HG03108 (cell line): Measurements from ENCODE around the gene ACOT7.

ENCODE experiments used
- ATAC-seq: cut with Tn5 transposase; IDR thresholded peaks from one replicate; pipeline ENCODE4 v1.9.1; 2021; ENCODE audit warnings: moderate library complexity; ENCODE audit not compliant: unreplicated experiment

ACOT7 gene

DNA sequence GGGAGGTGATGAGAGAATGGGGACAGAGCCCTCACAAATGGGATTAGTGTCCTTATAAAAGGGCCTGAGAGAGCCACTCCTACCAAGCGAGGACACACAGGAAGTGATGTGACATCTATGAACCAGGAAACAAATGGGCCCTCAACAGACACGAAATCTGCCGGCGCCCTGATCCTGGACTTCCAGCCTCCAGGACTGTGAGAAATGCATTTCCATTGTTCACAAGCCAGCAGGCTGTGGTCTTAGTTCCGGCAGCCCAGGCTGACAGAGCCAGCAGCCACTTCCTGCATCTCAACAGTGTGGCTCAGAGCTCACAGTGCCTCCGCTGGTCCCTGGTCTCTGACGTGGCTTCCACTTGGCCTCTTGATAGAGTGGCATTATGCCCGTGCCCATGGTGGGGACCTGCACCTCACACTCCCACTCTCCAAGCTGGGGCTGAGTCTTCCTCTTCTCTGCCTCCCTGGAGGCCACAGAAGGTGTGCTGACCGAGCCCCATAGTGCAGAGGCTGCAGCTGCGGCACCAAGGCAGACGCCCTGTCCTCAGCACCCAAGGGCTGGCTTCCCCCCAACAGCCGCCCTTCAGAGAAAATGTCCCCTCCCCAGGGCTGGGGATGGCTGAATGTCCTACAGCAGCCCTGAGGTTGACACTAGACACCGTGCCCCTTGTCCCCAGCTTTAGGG is 44.9 kb downstream of the ACOT7 start:
- no peak for ATAC-seq

DNA sequence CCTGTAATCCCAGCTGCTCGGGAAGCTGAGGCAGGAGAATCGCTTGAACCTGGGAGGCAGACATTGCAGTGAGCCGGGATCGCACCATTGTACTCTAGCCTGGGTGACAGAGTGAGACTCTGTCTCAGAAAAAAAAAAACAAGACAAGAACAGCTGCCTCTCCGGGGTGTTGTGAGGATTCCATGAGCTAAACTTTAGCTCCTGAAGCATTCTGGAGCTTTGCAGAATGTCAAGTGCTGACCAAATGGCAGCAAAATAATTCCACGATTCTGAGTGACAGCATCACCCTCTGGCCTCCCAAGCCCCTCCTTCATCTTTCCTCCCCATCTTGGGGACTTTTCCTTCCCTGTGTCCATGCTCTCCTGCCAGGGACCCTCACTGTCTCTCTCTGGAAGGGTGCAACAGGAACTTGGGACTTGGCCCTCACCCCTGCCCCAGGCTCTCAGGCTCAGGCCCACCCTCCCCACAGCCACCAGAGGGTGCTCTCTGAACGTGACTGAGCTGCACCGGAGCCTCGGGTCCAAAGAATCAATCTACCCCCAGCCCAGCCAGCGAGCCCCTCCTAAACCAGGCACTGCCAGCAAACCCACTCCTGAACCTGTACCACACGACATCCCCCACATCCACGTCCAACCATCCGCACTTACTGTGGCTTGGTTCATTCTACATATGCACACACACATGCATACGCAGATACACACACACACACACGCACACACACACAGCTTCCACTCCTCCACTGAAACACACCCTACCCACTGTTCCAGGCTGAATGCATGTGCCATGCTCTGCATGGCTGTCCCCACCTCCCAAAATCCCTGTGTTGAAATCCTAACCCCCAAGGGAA is 45.7 kb downstream of the ACOT7 start:
- ATAC-seq = no peak

DNA sequence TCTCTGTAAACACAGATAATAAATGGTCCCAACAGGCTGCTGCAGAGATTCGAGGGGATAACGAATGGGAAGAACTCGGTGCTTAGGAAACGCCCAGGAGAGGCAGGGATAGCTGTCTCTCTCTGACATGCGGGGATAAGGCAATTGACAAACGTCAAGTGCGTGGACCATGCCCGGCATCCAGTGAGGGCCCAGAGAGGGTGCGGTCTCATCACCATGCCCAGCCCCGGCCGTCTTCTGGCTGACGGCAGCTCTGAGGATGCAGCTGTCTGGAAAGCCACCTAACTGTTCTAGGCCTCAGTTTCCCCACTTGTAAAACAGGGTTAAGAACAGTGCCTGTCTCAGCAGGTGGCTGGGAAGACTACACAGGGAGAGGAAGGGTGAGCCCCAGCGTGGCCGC is 48.1 kb downstream of the ACOT7 start:
- no peak for ATAC-seq

DNA sequence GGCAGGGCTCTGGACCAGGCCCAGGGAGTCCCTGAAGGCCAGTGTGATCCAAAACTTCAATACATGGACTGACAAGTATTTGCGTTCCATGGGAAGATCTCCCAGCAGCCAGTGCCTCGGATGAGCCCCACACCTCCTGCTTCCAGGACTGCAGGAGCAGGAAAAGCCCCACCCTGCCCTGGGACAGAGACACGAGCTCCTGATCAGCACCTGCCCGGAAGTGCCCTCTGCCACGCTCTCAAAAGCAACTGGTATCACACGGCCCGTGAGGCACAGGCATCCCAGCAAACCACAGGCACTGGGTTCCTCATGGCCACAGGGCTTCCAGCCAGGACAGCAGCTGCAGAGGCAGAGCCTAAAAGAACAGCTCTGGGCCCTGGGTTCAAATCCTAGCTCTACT is 48.6 kb downstream of the ACOT7 start:
- no peak for ATAC-seq

DNA sequence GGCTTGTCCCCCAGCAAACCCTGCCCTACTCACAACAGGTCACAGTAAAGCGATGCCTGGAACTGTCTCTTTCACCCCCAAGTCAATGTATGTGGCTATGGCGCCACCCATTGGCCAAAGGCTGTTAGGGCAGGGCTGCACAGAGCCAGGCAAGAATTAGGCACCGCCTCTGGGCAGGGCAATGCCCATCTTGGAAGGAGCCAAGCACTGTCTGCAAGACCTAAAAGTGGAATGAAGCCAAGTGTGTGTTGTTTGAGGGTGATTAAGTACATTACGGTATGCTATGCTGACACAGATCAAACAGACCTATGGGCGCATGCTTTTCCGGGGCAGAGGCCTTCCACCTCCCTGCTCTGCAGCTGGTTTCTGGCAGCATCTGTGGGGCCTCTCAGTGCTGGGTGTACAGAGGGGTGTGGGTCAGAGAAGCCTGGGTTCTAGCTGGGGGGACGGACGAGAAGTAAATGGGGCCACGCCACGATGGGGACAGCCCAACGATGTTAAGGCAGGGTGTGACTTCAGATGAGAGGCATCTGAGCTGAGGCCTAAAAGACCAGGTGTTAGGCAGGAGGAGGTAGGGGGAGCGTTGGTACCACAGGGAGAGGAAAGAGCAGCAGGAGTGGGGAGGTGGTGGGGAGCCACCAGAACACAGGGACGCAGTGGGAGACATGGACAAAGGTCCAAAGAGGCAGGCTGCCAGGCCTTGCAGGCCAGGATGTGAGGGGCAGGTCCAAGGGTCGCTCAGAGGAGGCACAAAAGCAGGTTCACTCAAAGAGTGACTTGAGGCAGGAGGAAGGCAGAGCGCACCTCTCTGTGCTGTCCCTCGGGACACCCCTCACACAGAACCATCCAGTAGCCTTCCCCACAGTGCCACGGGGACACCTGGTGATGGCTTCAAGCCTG is 49.8 kb downstream of the ACOT7 start:
- no peak for ATAC-seq

DNA sequence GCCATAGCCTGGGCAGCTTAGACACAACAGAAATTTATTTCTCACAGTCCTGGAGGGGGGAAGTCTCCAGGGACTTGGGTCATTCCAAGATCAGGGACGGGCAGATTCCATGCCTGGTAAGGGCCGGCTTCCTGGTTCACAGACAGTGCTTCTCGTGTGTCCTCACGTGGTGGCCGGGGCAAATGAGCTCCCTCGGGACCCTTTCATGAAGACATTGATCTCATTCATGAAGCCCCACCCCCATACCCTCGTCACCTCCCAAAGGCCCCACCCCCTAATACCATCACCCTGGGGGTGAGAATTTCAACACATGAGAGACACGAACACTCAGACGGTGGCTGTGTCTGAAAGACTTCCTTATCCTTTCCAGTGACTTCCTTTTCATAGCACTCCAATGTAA is 51.5 kb downstream of the ACOT7 start:
- ATAC-seq = no peak

DNA sequence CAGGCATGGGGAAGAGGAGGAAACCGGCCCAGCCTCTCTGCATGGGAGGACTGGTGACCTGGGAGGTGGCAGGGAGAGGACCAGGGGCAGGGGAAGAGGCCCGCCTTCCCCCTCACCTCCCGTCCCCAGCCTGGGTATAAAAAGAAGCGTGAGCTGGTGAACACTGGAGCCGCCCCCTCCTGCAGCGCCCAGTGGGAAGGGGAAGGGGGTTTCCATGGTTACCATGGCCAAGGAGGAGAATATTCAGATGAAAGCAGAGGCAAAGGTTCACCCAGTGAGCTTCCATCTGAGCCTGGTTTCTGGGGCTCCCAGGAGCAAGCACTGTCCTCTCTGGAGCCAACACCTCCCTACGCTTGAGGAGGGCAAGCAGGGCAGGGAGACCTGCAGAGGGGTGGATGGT is 54.9 kb downstream of the ACOT7 start:
- ATAC-seq = no peak

DNA sequence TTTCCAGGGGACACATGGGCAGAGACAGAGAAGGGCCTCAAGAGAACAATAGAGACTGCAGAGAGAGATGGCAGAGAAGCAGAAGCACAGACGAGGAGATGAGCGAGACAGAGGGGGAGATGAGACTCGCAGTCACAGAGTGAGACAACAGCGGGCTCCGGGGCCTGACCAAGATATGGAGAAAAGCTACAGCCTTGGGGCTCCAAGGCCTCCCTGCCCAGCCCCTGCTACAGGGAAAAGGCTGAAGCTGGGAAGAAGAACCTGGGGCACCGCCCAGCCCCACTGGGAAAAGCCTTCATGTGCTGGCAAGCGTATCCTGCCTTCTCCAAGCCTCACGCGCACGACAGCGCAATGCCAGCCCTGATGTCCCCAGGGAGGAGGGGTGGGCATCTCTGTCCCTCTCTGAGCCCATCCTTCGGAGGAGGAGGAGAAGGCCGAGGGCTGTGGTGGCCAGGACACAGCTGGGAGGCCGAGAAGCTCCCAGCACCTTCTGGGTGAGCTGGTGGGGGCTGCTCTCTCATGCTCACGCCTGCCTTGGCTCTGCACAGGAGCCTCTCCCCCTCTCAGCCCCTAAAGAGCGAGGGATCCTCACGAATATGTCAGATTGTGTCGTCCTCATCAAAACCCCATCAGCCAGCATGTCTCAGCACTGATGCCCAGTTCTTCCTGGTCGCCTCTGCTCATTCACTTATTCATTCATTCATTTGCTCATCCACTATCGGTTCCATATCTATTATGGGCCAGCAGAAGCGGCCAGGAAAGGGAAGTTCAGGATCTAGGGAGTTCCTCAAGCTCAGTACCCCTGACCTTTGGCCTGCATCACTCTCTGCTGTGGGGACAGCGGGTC is 56.6 kb downstream of the ACOT7 start:
- ATAC-seq = no peak

DNA sequence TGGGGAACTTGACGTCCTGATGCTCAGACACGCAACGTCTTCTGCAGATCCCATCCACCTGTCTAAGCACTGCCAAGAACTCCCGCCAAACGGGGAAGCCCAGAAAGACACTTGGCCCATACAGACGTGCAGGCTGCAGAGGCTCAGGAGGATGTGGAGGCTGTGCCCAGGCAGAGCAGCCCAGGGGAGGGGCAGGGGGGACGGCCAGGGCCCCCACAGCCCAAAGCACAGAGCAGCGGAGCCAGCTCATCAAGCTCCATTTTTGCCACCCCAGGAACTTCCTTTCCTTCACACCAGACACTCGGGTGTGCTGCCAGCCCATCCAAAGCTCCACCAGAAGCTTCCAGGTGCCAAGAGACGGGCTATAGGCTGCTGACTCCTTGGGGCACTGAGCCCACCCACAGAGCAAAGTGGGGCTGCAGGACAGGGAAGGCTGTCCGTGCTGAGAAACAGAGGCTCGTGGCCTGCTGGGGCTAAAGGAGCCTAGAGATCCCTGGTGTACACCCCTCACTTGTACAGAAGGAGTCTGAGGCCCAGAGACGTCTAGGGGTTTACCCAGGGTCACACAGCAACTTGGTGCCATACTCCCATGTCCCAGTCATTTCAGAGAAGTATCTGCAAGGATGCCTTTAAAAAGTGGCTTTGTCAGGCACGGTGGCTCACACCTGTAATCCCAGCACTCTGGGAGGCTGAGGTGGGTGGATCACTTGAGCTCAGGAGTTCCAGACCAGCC is 59.1 kb downstream of the ACOT7 start:
- no peak for ATAC-seq

DNA sequence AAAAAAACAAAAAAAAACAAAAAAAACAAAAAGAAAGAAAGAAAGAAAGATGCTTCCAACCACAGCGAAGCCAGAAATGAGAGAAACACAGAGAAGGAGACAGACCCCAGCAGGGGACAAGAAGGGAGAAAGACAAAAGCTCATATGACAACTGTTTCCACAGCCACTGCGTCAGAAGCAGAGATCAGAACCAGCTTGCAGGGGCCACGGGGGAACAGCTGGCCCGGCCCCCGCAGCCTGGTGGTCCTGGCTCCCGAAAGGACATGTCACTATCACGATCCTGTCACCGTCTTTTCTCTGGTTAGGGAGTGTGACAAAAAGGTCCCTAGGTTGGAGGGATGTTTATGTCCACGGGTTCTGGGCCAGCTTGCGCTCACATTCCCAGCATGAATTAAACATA is 60.7 kb downstream of the ACOT7 start:
- ATAC-seq = no peak

DNA sequence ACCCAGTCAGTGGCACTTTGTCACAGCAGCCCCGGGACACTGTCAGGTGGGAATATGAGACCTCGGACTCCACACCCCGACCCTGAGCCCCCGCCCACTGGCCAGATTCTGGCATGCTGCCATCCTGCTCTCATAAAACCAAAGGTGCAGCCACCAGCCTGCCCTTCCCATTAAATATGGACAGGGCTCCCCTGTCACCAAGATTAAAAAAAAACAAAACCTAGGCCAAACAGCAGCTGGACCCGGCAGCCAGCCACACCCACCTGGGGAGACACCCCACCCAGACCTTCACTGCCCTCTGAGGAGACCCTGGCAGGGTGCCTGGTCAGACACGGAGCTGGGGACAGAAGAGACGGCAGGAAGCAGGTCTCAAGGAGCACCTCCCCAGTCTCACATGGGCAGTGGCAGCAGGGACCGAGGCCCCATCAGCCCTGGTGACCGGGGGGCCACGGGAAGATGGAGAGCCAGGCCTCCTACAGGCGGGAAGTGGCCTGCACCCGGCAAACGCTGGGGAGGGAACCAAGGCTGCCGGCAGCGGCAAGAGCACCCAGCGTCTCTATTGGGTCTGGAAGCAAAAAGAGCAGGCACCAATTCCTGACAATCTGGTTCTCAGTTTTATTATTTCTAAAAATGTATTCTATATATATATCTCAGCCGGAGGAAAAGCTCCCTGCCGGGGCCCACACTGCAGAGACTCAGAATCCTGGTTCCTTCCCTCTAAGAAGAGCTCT is 61.9 kb downstream of the ACOT7 start:
- ATAC-seq = no peak

DNA sequence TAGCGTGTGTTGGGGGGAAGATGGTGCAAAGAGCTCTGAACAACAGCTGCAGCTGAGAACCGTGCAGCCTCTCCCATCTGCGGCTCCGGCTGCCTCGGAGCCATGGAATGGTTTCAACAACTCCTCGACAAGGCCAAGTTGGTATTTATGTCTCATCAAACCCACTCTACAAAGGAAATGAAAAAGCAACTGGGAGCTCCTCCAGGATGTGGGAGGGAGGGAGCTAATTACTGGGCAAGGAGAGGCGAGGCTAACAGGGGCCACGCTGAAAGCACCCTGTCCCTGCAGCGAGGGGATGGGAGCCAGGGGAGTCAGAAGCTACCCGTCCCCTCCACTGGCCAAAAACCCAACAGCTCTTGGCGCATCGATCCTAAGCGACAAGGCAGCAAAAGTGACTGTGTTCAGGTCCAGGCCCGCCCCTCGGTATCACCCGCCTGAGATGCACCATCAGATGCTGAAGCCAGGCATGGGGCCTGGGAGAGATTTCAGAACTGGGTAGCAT is 63.1 kb downstream of the ACOT7 start:
- no peak for ATAC-seq

DNA sequence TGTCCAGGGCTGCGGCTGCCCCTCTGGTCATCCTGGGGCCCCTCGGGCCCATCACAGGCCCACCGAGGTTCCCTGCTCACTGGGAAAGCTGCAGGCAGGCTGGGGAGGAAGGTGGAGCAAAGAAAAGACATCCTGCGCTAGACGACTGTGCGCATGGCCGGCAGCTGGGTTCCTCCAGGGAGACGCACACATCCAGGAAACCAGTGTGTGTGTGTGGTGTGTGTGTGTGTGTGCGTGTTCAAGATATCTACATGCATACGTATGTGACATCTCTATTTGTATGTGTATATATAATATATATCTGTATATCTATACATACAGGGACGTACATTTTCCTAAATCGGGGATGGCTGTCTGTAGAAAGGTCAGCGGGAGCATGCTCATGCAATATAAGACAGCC is 63.7 kb downstream of the ACOT7 start:
- ATAC-seq = no peak

DNA sequence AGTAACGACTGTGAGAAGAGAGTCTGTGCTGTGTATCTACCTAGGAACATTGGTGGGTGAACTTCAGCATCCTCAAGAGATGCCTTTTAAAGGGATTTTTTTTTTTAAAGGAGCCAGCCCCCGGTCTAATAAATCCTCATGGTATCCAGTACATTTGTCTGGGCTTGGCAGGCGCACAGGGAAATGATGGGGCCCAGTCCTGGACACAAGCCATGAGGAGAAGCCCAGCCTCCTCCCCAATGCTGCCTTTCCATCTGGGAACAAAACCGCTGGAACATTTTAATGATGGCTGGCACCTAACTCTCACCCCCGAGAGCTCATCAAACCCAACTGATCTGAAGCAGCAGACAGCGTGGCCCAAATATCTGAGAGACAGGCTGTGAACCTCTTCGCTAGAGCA is 64.2 kb downstream of the ACOT7 start:
- ATAC-seq = no peak

DNA sequence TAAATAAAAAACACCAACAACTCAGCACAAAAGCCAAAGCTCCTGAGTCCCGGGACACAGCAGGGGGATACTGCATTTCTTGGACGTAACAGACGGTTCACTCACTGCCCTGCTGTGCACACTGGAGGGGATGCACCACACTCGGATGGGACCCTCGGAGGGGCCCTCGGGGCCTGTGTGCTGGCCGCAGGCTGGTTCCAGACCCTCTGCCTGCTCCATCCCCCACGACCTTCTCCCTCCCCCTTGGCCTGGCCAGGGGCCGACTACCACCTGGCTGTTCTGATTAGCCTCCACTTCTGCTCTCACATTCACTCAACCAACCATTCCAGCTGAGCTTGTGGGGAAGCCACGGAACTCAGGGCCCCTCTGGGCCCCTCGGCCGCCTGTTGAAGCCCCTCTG is 64.9 kb downstream of the ACOT7 start:
- ATAC-seq = no peak

DNA sequence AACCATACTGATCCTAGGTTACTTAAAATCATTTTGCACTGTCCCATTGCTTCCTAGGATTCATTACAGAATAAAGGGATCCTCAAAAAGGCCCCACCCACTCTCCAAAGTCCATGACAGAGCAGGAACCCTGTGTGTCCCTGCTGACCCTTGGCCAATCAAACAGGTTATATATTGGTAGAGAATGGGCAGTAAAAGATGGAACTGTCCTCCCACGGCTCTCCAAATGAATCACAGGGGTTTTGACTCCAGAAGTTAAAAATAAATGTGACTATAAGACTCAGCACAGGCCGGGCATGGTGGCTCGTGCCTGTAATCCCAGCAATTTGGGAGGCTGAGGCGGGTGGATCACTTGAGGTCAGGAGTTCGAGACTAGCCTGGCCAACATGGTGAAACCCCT is 65.5 kb downstream of the ACOT7 start:
- no peak for ATAC-seq

DNA sequence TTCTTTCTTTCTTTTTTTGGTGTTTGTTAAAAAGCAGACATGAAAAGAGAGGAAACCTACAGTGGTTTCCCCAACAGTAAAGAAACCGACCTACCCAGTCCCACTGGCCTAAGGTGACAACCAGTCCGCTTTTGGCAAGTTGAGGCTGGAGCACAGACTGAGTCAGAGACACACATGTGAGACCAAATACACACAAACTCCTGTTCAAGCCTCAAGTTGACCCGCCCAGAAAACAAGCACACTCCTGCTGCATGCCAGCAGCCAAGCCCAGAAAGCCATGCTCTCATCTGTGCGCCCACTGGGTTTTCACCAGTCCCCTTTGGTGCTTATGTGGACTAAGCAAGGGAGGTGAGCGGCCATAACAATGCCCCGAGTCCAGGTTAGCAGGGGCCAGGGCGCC is 68.1 kb downstream of the ACOT7 start:
- ATAC-seq = no peak

DNA sequence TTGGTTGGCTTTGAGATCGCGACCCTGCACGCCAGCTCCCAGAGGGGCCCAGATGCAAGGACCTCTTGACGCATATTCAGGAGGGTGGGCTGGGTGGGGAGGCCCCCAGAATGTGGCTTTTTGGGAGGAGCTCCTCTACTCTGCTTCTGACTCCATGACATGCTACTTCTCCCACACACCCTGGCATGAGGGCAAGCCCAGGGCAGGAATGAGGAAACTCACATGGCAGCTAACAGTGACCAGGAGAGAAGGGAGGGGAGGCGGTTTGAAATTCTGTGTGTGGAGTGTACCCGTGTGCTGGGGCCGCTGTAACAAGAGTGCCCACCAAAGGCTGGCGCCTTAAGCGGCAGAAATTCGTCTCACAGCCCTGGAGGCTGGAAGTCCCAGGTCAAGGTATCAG is 71.4 kb downstream of the ACOT7 start:
- no peak for ATAC-seq

DNA sequence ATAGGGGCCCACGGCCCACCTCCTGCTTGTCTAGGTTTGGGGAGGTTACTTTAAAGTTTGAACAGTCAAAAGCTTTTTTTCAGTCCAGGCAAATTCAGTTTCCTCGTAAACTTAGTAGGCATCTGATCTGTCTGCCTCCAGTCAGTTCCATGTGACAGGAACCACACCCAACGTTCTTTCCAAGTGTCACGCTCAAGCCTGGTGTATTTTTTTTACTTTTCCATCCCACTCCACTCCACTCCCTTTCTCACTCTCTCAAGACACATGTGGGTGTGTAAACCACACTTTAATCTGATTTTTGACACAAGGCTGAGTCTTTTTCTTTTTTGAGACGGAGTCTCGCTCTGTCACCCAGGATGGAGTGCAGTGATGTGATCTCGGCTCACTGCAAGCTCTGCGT is 72.4 kb downstream of the ACOT7 start:
- no peak for ATAC-seq
